Chondrocyte (in vitro differentiated cells): Measurements from ENCODE around the gene ADGRV1. TPM values are rescaled to one million over a fixed set of nuclear protein-coding genes. Genes with fewer than 3 reads are reported as not detected.
A peak's percentile ranks its signal among the peaks of the same experiment; 100 is the strongest.

Source experiments
- DNase-seq: peaks from one replicate; pipeline ENCODE4 v3.0.0; 2021; ENCODE audit warnings: mixed read lengths, low spot score
- H3K27ac Mint-ChIP-seq: one replicate; pipeline ENCODE4 v1.8.0; 2021; ENCODE audit warnings: mild to moderate bottlenecking, moderate library complexity, mixed read lengths; ENCODE audit not compliant: unreplicated experiment
- H3K27me3 Mint-ChIP-seq: 2 replicates; pipeline ENCODE4 v1.8.0; 2021; ENCODE audit warnings: low read depth, mixed read lengths
- H3K36me3 Mint-ChIP-seq: 2 replicates; pipeline ENCODE4 v1.8.0; 2021; ENCODE audit warnings: low read depth, mixed read lengths
- H3K4me1 Mint-ChIP-seq: 2 replicates; pipeline ENCODE4 v1.8.0; 2021; ENCODE audit warnings: low read depth, mild to moderate bottlenecking, mixed read lengths
- H3K4me3 Mint-ChIP-seq: one replicate; pipeline ENCODE4 v1.8.0; 2021; ENCODE audit warnings: mild to moderate bottlenecking, moderate library complexity, mixed read lengths; ENCODE audit not compliant: unreplicated experiment
- H3K9me3 Mint-ChIP-seq: 2 replicates; pipeline ENCODE4 v1.8.0; 2021; ENCODE audit warnings: low read depth, mixed read lengths
- total RNA-seq: library from RNA; stranded (reverse); gene quantifications from 3 replicates; pipeline ENCODE4 v1.2.1, GENCODE V29; 2021
- TF ChIP-seq, protein P1 (sequence below): fragments of 200-600 bp; sonication (generic); IDR thresholded peaks from 2 replicates; pipeline ENCODE4 v1.5.0; 2021; ENCODE audit warnings: antibody characterized with exemption, mild to moderate bottlenecking, moderate library complexity

The ADGRV1 gene
- total RNA-seq, 1 donor from 2014 or later, result 1.5 TPM

DNA sequence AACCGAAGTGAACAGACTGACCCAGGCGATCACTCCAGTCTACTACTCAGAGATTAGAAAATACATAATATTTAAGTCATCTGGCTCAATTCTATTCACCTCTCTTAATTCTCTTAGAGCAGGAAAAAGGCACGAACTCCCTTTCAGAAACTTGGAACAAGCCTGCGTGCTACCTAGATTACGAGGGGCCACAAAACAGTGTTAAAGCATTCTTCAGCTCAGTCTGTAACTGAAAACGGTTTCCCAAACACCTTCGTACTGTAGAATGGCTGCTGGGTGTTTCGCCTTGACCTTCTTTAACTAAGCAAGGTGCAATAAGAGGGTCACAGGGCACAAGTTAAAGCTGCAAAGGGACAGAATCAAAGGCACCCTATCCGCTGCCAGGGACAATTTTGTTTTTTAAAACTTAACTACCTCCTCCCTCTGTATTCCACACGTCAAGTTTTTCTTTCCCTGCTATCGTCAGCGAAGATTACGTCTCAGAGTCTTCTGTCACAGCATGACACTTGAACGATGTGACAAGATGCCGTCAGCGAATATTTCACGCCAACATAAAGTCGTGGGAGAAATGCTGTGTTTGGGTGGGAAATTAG lies 29.9 kb upstream of the ADGRV1 start:
- TF ChIP-seq, protein P1, sequence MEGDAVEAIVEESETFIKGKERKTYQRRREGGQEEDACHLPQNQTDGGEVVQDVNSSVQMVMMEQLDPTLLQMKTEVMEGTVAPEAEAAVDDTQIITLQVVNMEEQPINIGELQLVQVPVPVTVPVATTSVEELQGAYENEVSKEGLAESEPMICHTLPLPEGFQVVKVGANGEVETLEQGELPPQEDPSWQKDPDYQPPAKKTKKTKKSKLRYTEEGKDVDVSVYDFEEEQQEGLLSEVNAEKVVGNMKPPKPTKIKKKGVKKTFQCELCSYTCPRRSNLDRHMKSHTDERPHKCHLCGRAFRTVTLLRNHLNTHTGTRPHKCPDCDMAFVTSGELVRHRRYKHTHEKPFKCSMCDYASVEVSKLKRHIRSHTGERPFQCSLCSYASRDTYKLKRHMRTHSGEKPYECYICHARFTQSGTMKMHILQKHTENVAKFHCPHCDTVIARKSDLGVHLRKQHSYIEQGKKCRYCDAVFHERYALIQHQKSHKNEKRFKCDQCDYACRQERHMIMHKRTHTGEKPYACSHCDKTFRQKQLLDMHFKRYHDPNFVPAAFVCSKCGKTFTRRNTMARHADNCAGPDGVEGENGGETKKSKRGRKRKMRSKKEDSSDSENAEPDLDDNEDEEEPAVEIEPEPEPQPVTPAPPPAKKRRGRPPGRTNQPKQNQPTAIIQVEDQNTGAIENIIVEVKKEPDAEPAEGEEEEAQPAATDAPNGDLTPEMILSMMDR, result no peak
- peaks cover 15% of the 10 kb centered on the region for H3K27me3 Mint-ChIP-seq
- no peaks in the 10 kb centered on the region for H3K9me3 Mint-ChIP-seq
- peaks cover 5% of the 10 kb centered on the region for H3K36me3 Mint-ChIP-seq
- DNase-seq, result no peak
- H3K4me1 Mint-ChIP-seq, result peaks cover 32% of the 10 kb centered on the region
- peak overlapping the region; percentile 94 for H3K4me3 Mint-ChIP-seq
- H3K27ac Mint-ChIP-seq, result peak overlapping the region; percentile 95

DNA sequence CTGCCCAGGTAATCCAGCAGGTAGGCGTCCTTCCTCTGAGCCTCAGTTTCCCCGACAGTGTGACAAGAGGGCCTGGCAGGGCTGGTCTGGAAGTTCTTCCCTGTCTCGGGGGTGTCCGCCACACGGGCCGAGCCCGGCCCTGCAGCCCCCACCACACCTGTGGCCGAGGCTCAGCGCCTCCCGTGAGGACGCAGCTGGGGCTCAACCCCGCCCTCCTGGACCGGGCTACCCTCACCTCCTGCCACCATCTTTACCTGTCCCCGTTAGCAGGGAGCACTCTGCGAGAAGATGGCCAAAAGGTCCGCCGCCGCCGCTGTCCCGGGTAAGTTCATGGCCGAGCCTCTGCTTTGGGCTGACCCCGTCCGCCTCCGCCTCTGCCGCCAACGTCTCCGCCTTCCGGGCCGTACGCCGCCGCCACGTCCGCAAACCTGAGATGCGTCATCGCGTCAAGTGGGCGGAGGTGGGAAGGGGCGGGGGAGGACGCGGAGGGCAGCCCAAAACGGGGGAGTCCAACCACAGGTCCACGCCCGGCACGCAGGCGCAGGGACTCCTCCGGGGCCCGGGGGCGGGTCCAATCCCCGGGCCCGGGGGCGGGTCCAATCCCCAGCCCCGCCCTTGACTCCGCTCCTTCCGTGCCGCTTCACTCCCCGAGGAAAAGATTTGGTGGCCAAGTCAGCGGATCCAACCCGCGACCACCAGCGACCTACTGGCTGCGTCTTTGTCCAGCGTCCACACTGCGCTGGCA lies 29.2 kb upstream of the ADGRV1 start, which contains the start of gene LYSMD3:
LYSMD3 (minus strand) TSS at position 391 of the 745 bp plus-strand sequence. CDS start 4,295 bp downstream, outside the sequence.
- Mint-ChIP-seq H3K4me3 (peak within 1 kb of the TSS; percentile 94), H3K36me3 (peaks cover 5% of the 10 kb centered on the region), H3K27me3 (peaks cover 17% of the 10 kb centered on the region), H3K27ac (peak within 1 kb of the TSS; percentile 97), H3K9me3 (no peaks in the 10 kb centered on the region), H3K4me1 (peaks cover 29% of the 10 kb centered on the region)
- peak; percentile 97 for DNase-seq
- TF ChIP-seq, protein P1, result no peak

DNA sequence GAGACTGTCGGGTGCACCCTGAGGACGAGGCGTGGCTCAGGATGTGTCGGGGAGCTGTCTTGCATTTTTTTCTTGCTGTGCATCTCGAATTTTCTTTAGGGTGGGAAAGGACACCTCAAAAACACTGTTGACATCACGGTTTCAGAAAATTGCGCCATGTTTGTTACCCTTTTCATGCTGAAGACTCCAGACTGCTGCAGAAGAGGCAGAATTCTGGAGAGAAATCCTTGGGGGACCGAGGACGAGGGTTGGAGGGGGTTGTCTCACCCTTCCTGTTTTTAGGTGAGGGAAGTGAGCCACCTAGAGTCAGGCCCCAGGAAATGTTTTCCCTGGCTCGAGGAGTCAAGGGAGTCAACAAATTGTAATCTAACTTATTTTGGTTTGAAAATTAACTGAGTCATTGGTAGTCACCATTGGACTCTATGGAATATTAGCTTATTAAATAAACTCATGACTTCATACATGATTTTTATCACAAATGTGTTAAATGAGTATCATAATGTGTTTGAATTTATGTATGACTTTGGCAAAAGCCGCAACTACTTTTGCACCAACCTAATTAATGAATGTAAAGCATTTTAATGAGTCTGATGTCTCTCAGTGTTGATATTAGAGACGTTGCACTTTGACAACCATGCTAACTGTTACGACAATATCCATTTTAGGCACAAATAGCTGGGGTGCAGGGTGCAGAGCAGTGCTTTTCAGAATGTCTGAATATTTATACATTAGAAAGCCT lies 28.5 kb upstream of the ADGRV1 start:
- Mint-ChIP-seq H3K27me3 (peaks cover 18% of the 10 kb centered on the region), H3K9me3 (no peaks in the 10 kb centered on the region), H3K4me1 (peaks cover 27% of the 10 kb centered on the region), H3K36me3 (peaks cover 1% of the 10 kb centered on the region), H3K4me3 (peak overlapping the region; percentile 94), H3K27ac (peak overlapping the region; percentile 97)
- no peak for DNase-seq
- TF ChIP-seq, protein P1, result peak; percentile 93

DNA sequence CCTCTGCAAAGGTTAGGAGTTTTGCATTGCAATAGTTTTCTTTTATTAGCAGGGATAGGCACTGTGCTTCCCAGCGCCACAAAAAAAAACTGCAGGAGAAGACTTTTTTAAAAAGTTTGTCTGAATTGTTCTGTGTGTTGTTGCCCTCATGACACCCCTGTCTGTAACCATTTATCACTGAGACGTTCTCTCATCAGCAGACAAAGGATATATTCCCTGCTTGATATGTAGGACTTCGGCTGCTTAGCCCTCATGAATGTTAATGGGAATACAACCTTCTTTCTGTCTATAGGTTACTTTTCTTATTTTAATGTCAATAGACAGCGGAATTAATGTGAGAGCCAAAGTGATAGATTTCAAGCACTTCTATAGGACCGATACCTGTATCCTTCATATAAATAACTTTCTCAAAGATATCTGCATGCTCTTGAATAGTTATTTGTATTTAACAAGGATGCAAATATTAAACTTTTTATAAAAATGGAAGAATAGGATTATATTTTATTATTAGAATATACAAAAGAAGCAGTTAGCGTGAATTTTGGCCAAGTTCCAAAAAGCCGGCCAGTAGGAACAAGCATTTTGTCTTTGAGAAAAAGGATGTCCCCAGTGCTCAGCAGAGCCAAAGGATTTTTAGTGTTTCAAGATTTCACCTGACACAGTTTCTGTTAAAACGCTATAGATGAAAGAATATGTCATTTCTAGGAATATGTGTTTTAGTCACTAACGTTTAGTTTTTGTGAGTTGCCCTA lies 27.7 kb upstream of the ADGRV1 start:
- H3K36me3 Mint-ChIP-seq, result peaks cover 1% of the 10 kb centered on the region
- H3K4me1 Mint-ChIP-seq, result peaks cover 26% of the 10 kb centered on the region
- no peak for DNase-seq
- peaks cover 22% of the 10 kb centered on the region for H3K27me3 Mint-ChIP-seq
- H3K4me3 Mint-ChIP-seq, result no peak overlapping the region
- H3K9me3 Mint-ChIP-seq, result no peaks in the 10 kb centered on the region
- TF ChIP-seq, protein P1, result no peak
- no peak overlapping the region for H3K27ac Mint-ChIP-seq

DNA sequence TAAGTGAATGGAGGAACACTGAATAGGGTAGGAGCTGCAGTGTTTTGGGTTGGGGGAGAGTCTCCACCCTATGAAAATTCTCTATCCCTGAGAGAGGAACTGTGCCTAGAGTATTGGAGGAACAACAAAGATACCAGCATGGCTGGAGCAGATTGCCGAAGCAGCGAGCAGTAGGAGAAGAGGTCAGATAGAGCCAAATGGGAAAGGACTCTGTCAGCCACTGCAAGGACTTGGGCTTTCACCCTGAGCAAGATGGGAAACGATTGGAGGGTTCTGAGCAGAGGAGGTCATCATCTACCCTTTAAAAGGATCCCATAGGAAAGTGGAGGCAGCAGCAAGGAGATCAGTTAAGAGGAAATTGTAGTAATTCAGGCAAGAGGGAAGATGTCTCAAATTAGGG lies 24.8 kb upstream of the ADGRV1 start:
- DNase-seq, result peak; percentile 47
- Mint-ChIP-seq H3K4me3 (no peak overlapping the region), H3K9me3 (no peaks in the 10 kb centered on the region), H3K27me3 (peaks cover 24% of the 10 kb centered on the region), H3K36me3 (no peaks in the 10 kb centered on the region), H3K27ac (no peak overlapping the region), H3K4me1 (peaks cover 2% of the 10 kb centered on the region)
- TF ChIP-seq, protein P1, result no peak
